ENCODE measurements around the gene IRF2. TPM values are rescaled to one million over a fixed set of nuclear protein-coding genes. Genes with fewer than 3 reads are reported as not detected.

Gene IRF2
- total and polyA plus RNA-seq, 2 of the 8 experiments (the other 6 are each of a cell fraction or from before 2014, with no cell fraction given) = 13.8 to 17.0 TPM

DNA sequence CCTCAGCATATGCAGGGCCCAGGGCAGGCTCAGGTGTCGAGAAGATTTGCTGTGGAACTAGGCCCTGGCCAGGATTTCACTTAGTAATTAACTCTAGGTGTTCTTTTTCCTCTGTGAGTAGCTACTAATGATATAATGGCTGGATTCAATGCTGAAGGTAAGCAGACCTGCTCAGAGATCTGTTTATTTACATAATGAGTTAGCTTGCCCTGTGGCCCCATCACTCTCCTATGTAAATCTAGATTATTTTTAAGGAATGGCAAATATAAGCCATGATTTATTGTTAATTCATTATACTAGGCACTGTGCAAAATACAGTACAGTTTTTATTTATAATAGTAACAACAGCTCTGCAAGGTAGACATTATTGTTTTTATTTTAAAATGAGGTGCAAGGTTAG, 117.2 kb downstream of the IRF2 start:
- H3K4ac ChIP-seq (replicated peaks; ENCODE audit: insufficient read length, low read depth, low read length) = no peak overlapping the region
- H3K18ac ChIP-seq (ENCODE audit: extremely low read depth, low read length) = no peak overlapping the region
- H3K4me2 ChIP-seq (ENCODE audit: insufficient read depth in 1 of 2, low read depth in 2 of 2, low read length in 2 of 2) = no peak overlapping the region
- H4K20me1 ChIP-seq (replicated peaks in 1 of 2; ENCODE audit: control insufficient read depth in 1 of 2, insufficient read depth in 2 of 2, low read length in 2 of 2) = no peaks in the 10 kb centered on the region
- no peak overlapping the region for H2BK12ac ChIP-seq (ENCODE audit: low read depth, low read length)
- FAIRE-seq (no peak), DNase-seq (ENCODE audit: low read depth in 1 of 2, low spot score in 2 of 2) (no peak)
- H2BK5ac ChIP-seq (ENCODE audit: low read depth, low read length) = no peak overlapping the region
- H2AK5ac ChIP-seq (ENCODE audit: low read depth, low read length) = no peak overlapping the region
- ChIA-PET CTCF (ENCODE audit: partially characterized antibody) (interaction anchor here (0.9 to 1.0 kb wide), 2 partner anchors 10 to 94 kb away, joined by 3 to 4 read pairs; no protein-coding TSS in a partner anchor), POLR2A (ENCODE audit: partially characterized antibody) (interaction anchor here (0.8 to 1.1 kb wide), 2 partner anchors 12 to 268 kb away, joined by 3 read pairs; no protein-coding TSS in a partner anchor)
- no peak overlapping the region for H3K23ac ChIP-seq (ENCODE audit: insufficient read length)
- peaks cover 0 to 9% (median 2%) of the 10 kb centered on the region in 4 experiments; a peak in 3 of 7 replicates for H3K4me1 ChIP-seq (replicated peaks in 1 of 4; ENCODE audit: control insufficient read depth in 3 of 4, insufficient read depth in 4 of 4, low read length in 3 of 4)
- H3K56ac ChIP-seq (replicated peaks; ENCODE audit: insufficient read length, low read depth, low read length) = no peak overlapping the region
- H2AFZ ChIP-seq (ENCODE audit: low read length) = no peak overlapping the region
- H2BK20ac ChIP-seq (ENCODE audit: low read length) = no peak overlapping the region
- no peak overlapping the region for H3K14ac ChIP-seq (ENCODE audit: insufficient read length)
- H3K9ac ChIP-seq (replicated peaks in 1 of 4; ENCODE audit: extremely low read depth in 1 of 4, low read depth in 3 of 4, low read length in 3 of 4) = no peak overlapping the region
- H3K27me3 ChIP-seq (replicated peaks in 1 of 4; ENCODE audit: control insufficient read depth in 3 of 4, extremely low read depth in 1 of 4, insufficient read depth in 3 of 4, low read length in 3 of 4) = no peaks in the 10 kb centered on the region
- no peaks in the 10 kb centered on the region for H3K23me2 ChIP-seq (ENCODE audit: low read depth, low read length)
- H4K91ac ChIP-seq (replicated peaks; ENCODE audit: insufficient read length, low read length) = no peak overlapping the region
- 91% methylated on average over 1 of the region's 1 CpG; no CpG with 5 or more reads in 1 of the 2 experiments for WGBS, 2 experiments (ENCODE audit: extremely low coverage in 1 of 2, insufficient coverage in 1 of 2, insufficient read length in 1 of 2, insufficient replicate concordance in 2 of 2, low coverage in 1 of 2, low lambda C conversion rate in 2 of 2, missing lambda C conversion rate in 1 of 2)
- H3K4me3 ChIP-seq (ENCODE audit: extremely low read depth in 1 of 4, insufficient read depth in 2 of 4, low read depth in 3 of 4, low read length in 4 of 4) = no peak overlapping the region
- no peak overlapping the region for H3K27ac ChIP-seq (ENCODE audit: low read depth, low read length)
- no peak overlapping the region for H2BK120ac ChIP-seq (replicated peaks; ENCODE audit: low read depth, low read length)
- no peaks in the 10 kb centered on the region for H3K9me3 ChIP-seq (ENCODE audit: insufficient read depth in 2 of 2, low read depth in 1 of 2, low read length in 1 of 2)
- H3K79me1 ChIP-seq (ENCODE audit: low read depth, low read length) = no peaks in the 10 kb centered on the region
- no peak overlapping the region for H4K8ac ChIP-seq (ENCODE audit: extremely low read depth, insufficient read depth, low read length)
- no peaks in the 10 kb centered on the region for H3K79me2 ChIP-seq (ENCODE audit: control insufficient read depth in 1 of 2, insufficient read depth in 2 of 2, low read length in 2 of 2)
- no peaks in the 10 kb centered on the region for H3K36me3 ChIP-seq (ENCODE audit: control insufficient read depth in 2 of 4, insufficient read depth in 4 of 4, low read length in 3 of 4)
- H4K5ac ChIP-seq (ENCODE audit: insufficient read length, low read depth, low read length) = no peak overlapping the region
- no peak overlapping the region for H2BK15ac ChIP-seq (ENCODE audit: low read length)
